ENCODE measurements around the gene MMUT.
"Not testable (repeated sequence)": the region's sequence is repeated elsewhere in the genome, so short reads cannot be mapped to it uniquely, and the experiment has no call there.

MMUT gene

DNA sequence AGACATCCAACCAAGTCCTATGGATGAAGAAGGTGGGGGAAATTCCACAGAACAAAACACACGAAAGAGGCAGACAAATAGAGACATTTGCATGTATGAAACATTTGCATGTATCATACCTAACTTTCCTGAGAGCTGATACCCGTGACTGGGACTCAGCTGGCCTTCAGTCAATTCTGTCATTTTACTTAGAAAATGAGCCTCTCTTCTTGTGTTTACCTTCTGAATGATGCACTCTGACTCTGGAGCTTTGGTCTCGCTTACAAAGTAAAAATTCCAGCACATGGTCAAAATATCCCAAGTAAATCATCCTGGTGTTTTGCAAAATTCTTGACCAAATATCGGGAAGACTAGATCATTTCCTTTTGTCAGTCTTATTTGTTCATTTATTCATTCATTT is 46.9 kb downstream of the MMUT start:
- DNase-seq: no peak

DNA sequence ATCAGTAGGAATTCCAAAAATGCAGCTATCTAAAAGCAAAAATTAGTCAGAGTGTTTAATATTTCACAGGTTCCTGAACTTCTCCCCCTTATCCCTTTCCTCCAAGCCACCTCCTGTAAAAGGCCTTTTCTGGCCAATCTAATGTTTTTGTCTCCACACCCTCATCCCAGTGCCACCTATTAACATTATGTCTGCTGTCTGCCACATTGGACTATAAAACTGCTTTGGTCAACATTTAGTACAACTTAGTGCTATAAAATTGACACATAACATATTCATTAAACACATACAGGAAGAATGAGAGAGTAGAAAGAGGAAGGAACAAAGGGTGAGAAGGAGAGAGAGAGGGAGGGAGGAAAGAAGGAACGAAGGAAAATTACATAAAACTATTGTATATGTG is 47.7 kb downstream of the MMUT start:
- DNase-seq: no peak

DNA sequence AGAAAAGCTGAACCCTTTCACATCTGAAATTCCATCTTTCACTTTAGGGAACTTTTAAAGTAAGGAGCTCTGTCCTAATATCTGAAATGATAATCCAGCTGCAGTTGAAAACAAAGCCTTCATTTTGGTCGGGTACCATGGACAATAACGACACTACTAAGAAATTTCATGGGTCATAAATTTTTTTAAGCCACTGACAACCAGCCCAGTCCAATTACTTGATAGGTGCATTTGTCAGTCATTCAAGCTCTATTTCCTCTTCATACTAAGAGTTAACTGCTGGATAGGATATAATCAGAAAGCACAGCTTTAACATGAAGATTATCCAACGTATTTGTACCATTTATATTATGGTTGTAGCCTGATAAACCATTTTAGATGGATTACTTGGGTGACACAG is 52.5 kb downstream of the MMUT start:
- no peak for DNase-seq

DNA sequence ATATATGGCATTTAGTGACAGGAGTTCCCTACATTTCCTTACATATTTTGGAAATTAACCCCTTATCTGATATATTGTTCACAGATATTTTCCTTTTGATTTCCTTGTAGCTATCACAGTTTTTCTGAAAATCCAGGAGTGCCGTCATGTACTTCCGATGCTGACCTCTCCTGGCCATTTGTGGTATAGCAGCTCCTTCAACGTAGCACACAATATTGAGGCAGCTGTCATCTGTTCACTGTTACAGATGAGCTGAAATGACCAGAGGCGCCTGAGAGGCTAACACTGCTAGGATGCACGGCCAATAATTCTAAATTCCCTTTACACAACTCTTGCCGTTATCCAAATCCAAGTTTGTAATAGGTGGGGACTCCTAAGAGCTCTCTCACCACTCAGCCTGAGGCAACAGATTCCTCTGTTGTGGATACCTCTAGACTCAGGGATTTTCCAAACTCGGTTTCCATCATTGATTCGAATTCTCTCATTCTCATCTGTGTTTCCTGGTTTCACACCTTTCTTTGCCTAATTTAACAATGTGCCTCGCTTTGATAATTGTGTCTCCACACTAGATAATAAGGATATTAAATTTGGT is 53.0 kb downstream of the MMUT start:
- DNase-seq: peak; percentile 54 to 62

DNA sequence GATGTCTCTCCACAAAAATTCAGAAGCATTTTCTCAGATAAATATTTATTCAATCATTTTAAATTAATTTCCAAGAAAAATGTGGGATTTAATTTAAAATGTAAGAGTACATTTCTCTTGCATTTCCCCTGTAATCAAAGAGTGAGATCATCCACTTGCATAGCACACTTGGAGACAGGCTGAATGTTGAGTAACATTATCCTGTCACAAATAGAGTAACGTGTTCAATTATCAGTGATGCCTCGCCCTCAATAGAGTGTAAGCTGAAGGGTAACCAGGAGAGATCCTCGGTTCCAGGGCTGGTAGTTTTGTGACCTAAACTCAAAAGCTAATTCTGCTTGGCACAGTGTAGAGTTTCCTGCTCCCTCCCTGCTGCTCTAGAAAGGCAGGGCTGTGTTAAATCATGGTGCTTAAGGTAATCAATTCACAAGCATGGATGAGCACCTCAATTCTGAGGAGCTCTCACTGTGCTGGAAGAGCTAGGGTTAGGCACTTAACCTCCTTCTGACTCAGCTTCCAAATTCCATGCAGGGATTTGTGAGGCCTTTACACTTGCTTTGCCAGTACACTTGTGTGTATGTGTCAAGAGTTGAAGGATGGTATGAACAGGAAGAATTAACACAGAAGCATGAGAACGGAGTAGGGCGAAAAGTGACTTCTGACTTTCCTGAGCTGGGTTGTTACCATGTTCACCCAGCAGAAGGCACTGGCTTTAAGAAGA is 56.6 kb downstream of the MMUT start:
- DNase-seq: no peak

DNA sequence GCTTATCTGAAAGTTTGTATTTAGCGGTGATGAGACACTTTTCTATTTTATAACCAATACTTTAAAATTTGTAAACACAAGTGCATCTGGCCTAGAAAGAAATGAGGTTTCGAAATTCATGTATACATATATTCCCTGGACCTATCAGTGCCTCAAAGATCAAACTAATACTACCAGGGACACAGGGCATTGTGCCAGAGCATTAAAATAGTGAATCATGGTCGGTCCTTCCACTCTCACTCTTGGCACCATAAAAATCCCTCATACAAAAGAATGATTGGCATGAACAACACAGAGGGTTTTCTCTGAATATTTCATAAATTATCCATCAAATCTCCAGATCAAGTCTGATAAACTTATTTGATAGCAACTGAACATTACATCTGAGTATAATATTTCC is 62.0 kb downstream of the MMUT start:
- DNase-seq: no peak

DNA sequence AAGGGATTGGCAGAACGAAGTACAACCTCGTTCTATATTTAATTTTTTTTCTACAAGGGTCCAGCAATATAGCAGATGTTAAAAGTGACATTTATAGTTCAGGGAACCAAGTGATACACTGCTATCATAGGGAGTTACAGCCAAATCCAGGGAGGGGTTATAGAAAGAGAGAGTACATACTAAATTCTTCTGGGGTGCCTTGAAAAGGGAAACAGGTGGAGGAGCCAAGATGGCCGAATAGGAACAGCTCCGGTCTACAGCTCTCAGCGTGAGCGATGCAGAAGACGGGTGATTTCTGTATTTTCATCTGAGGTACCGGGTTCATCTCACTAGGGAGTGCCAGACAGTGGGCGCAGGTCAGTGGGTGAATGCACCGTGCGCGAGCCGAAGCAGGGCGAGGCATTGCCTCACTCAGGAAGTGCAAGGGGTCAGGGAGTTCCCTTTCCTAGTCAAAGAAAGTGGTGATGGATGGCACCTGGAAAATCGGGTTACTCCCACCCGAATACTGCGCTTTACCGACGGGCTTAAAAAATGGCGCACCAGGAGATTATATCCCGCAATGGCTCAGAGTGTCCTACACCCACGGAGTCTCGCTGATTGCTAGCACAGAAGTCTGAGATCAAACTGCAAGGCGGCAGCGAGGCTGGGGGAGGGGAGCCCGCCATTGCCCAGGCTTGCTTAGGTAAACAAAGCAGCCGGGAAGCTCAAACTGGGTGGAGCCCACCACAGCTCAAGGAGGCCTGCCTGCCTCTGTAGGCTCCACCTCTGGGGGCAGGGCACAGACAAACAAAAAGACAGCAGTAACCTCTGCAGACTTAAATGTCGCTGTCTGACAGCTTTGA is 76.2 kb downstream of the MMUT start:
- DNase-seq: not testable (repeated sequence)

DNA sequence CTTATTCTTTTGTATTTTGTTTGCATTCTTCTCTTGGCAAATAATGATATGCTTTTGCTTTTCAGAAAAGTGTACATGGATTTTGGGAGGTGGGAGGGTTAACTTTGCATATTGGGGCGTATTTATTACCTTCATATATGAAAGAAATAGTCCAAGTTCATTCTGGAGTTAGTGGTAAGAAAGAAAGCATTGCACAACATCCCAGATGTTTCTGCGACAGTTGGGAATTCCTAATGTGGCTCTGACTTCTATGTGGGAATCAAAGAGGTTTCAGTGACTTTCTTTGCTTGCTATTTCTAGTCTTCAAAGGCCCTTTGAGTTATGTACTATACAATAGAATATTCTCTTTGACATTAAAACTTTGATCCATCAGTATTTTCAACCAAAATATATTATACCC is 78.1 kb downstream of the MMUT start:
- no peak for DNase-seq

Measured in inflammatory macrophage (primary cell).